IPS DF 4.7 (cell line): Measurements from ENCODE around the gene PTPRK.

Source experiments
- DNase-seq: peaks from one replicate; pipeline ENCODE4 v3.0.0-alpha.2; 2013; ENCODE audit warnings: low spot score; ENCODE audit errors: extremely low read depth

PTPRK gene

GRCh38 chr6:128516514-128516898, 3.9 kb downstream of the PTPRK start:
- no peak for DNase-seq

GRCh38 chr6:128515550-128516513, 4.6 kb downstream of the PTPRK start:
- no peak for DNase-seq

- no peak for DNase-seq
Observed at GRCh38 chr6:128513878-128514277, 6.5 kb downstream of the PTPRK start.

- DNase-seq: no peak
Observed at GRCh38 chr6:128512296-128512695, 8.1 kb downstream of the PTPRK start.

DNA sequence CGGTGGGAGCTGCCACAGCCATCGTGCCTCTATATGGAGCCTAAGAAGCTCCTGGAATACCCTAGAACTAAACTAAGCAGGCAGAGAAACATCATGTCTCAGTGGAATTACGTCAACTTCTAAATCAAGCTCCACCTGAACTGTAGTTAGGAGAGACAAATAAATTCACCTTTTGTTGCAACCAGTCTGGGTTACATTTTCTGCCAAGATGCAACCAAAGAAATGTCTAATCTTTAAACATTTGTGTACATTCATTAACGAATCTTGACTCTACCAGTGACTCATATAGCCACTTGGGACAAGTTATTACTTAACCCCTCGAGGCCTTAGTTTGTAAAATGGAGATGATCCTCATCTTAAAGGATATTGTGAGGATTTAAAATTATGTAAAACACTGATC, 8.9 kb downstream of the PTPRK start:
- no peak for DNase-seq

DNA sequence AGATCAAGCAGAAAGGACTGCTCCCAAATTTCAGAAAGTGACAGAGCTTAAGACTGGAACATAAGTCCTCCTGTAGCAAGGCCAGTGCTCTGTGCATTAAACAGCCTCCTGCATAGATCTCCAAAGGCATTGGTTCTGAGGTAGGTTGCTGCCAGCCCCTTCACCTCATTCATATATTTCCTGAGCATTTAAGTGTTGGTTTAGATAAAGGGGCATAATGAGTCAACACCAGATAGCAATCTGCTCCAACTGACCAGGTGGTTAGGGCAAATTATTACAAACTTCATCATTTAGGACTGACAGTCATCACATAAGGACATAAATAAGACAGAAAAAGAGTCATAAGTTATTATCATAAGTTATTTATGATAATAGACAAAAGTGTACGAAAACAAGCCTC, 10.7 kb downstream of the PTPRK start:
- no peak for DNase-seq

GRCh38 chr6:128508588-128509296, 11.7 kb downstream of the PTPRK start:
- no peak for DNase-seq

- no peak for DNase-seq
Observed at GRCh38 chr6:128507337-128508310, 12.8 kb downstream of the PTPRK start.

DNA sequence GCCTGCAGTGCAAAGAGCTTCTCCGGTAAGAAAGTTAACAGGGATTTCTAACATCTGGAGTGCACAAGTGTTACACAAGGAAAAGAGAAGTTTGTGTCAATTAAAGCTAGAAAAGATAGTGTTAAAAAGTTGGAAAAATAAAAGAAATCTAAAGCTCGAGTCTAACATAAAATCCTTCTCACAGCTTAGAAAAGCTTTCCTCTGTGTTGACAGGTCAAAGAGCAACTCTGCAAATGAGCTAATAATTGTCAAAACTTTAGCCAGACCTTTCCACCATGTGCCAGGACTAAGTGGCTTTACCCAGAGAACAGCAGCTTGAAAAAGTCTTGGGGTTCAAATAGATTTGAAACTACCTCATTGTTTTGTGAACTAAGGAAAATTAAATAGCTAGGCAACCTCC, 14.8 kb downstream of the PTPRK start:
- DNase-seq: no peak

- no peak for DNase-seq
Observed at GRCh38 chr6:128504003-128504654, 16.3 kb downstream of the PTPRK start.

DNA sequence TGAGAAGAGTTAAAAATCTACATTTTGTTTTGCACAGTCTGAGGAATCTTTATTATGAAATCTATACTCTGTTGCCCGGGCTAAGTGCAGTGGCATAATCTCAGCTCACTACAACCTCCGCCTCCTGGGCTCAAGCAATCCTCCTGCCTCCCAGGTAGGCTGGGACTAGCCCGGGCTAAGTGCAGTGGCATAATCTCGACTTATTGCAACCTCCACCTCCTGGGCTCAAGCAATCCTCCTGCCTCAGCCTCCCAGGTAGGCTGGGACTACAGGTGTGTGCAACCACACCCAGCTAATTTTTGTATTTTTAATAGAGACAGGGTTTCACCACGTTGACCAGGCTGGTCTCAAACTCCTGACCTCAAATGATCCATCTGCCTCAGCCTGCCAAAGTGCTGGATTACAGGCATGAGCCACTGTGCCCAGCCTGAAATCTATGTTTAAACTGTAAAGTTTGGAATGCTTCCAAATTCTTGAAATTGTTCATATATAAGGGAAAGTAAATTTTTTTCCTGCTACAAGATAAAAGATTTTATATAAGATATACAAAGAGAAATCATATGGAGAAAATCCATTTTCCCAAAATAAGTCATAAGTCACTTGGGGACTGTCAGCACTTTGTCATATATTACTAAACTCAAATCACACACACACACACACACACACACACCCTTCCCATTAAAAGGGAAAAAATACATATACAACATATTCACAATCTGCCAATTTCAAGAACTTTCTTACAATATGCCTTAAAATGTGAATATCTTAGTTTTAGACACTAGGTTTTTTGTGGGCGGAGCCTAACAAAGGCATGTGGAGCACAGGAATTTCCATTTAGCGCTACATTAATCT, 19.4 kb downstream of the PTPRK start:
- DNase-seq: no peak

DNA sequence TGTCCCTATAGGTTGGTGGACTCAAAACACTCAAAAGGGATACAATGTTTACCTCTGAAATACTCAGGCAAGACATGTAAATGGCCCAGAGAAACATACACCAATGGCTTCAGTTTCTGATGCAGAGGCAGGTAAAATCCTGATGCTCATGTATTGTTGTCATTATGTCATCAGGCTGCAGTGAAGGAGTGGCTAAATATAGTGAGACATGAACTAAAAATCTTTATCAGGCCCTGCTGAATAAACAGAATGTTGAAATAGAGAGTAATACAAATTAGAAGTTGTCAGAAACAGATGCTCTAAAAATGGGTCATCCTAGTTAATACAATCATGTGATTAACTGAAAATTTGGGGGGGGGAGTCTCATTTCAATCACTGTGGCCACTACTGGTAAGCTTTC, 20.4 kb downstream of the PTPRK start:
- DNase-seq: no peak

DNA sequence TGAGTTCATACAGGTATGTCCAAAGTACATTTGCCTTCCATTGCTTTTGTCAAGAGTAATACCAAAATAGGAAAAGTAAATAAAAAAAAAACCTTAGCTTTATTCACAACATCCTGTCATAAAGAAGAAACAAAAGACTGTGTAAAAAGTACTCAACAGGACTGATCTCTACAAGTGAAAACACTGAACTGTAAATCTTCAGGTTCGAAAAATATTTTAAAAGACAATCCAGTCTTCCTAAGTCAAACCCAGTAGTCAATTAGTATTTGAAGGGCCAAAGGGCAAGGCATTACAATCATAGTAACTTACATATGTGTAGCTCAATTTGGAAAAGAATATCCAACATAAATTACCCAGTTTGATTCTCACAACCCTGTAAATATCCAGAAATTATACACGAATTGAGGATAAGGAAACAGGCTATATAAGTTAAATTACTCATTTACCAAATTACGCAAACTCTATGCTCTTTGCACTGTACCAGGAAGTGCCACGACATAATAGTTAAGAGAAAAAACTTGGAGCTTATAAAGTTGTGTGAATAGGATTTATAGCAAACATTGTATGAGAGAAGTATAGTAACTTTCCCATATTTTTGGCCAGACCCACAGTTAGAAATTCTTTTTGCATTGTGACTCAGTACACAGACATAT, 21.2 kb downstream of the PTPRK start:
- no peak for DNase-seq

DNA sequence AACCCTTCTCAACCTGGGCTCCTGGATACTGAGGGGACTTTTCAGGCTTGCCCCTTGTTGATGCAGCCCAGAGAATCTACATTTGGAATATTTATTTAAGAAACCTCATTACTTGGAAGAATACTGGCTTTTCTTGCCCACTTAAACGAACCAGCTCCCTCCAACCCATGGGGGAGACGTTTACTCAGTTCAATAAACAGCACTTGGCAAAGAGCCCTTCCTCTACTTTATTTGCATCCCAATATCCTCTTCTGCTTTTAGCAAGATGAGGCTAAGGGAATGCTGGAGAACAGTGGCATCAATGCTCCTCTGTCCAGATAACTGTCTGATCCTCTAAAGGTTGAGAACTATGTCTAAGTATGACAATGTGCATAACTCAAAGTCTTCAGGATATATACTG, 22.2 kb downstream of the PTPRK start:
- no peak for DNase-seq

DNA sequence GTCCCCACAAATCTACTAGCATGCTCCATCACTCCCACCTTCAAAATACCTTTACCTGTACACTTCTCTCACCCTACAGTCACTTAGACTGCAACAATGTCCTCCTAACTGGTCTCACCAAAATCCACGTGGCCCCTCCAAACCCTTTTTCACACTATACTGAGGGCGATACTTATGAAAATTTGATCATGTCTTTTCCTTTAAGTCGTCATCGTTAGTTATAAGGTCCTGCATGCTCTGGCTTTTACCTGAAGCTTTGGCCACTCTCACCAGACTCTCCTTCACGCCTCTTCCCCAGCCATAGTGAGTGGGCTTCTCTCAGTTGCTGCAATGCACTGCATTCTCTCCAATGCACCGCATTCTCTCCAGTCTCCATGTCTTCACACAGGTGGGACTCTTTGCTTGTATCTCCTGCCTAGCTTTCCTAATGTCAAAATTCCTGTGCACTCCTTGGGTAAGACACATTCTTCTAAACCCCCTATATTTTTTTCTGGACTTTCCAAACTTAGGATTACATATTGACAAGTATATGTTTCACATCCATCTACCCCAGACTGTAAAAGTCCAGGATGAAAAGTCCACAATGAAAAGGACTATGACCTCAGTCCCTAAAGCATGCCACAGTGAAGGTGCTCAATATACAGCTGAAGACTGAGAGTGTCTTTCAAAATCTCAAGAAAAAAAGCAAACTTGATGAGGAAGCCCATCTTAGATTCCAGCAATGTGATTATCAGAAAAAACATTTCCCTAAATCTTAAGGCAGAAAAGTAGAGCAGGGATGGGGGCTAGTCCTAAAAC, 24.7 kb downstream of the PTPRK start:
- no peak for DNase-seq

DNA sequence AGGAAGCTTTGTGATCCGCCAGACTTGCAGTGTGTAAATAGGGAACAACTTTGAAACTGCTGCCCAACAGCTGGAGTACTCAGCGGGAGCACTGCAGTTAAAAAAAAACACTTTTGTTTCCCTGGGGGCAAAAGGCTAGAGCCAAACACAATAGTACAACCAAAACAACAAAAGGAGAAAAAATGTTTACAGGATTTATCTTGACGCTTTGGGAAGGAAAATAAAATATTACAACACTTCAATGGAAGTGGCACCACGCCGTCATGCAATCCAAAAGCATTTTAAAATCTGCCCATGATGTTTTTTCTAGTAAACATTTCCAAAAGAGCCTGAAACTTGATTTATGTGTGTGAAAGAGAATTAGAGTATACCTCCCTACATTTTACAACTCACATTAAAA, 26.0 kb downstream of the PTPRK start:
- DNase-seq: no peak

- DNase-seq: no peak
Observed at GRCh38 chr6:128493877-128494276, 26.5 kb downstream of the PTPRK start.

- no peak for DNase-seq
Observed at GRCh38 chr6:128492386-128492785, 28.0 kb downstream of the PTPRK start.
